Naive thymus-derived CD4-positive, alpha-beta T cell (primary cell): ENCODE measurements around the gene PIH1D2. TPM values are rescaled to one million over a fixed set of nuclear protein-coding genes. Genes with fewer than 3 reads are reported as not detected.
A peak's percentile ranks its signal among the peaks of the same experiment; 100 is the strongest.
"Not testable (repeated sequence)": the region's sequence is repeated elsewhere in the genome, so short reads cannot be mapped to it uniquely, and the experiment has no call there.

ENCODE experiments used
- ATAC-seq: fragments of 150-1000 bp; cut with Tn5 transposase; 2 replicates; pipeline ENCODE4 v1.10.0; 2021; ENCODE audit warnings: mild to moderate bottlenecking, moderate library complexity
- CTCF ChIA-PET: fragments of 350-600 bp; sonication (Branson Sonifier 250); formaldehyde crosslinking; loops from one replicate; lab custom pipeline; 2021; ENCODE audit warnings: antibody characterized with exemption; lab: Charles Lee
- POLR2A ChIA-PET: fragments of 350-600 bp; sonication (Branson Sonifier 250); formaldehyde crosslinking; loops from one replicate; lab custom pipeline; 2021; ENCODE audit warnings: antibody characterized with exemption, inconsistent platforms; lab: Charles Lee
- DNase-seq, 9 donors: peaks; one replicate each; pipeline versions ENCODE4 v3.0.0 to v3.0.0-alpha.2; 2020 to 2022; ENCODE audit warnings: mixed read lengths in 1 of 9
- H3K27ac ChIP-seq: one replicate; pipeline ENCODE4 v1.7.0; 2013; ENCODE audit warnings: mild to moderate bottlenecking, low read depth, low read length, moderate library complexity
- H3K27me3 ChIP-seq, 2 donors: one replicate each; pipeline ENCODE4 v1.7.0; 2013; ENCODE audit warnings: low read length in 2 of 2, mild to moderate bottlenecking in 2 of 2, moderate library complexity in 2 of 2; ENCODE audit not compliant: control insufficient read depth in 2 of 2, insufficient read depth in 2 of 2
- H3K36me3 ChIP-seq, 3 experiments: 1 replicate in 2 of 3; 2 replicates in 1 of 3; pipeline ENCODE4 v1.7.0; 2013; ENCODE audit warnings: low read length in 3 of 3, mild to moderate bottlenecking in 3 of 3, moderate library complexity in 1 of 3; ENCODE audit not compliant: insufficient read depth in 3 of 3, control insufficient read depth in 2 of 3
- H3K4me1 ChIP-seq, 2 donors: one replicate each; pipeline ENCODE4 v1.7.0; 2013; ENCODE audit warnings: low read length in 2 of 2, mild to moderate bottlenecking in 2 of 2, moderate library complexity in 1 of 2; ENCODE audit not compliant: control insufficient read depth in 2 of 2, insufficient read depth in 2 of 2
- H3K4me3 ChIP-seq: 2 replicates; pipeline ENCODE4 v1.7.0; 2013; ENCODE audit warnings: mild to moderate bottlenecking, low read length
- H3K9me3 ChIP-seq, 3 experiments: 1 replicate in 2 of 3; 2 replicates in 1 of 3; pipeline ENCODE4 v1.7.0; 2013; ENCODE audit warnings: low read length in 3 of 3; ENCODE audit not compliant: control insufficient read depth in 2 of 3
- H3K27ac Mint-ChIP-seq, 9 donors: one replicate each; pipeline ENCODE4 v1.8.0; 2020 to 2022; ENCODE audit warnings: mixed read lengths in 9 of 9, mild to moderate bottlenecking in 8 of 9, moderate library complexity in 5 of 9, inconsistent platforms in 2 of 9
- H3K27me3 Mint-ChIP-seq, 5 donors: one replicate each; pipeline ENCODE4 v1.8.0; 2021 to 2022; ENCODE audit warnings: mixed read lengths in 5 of 5, mild to moderate bottlenecking in 1 of 5
- H3K36me3 Mint-ChIP-seq, 5 donors: one replicate each; pipeline ENCODE4 v1.8.0; 2020 to 2022; ENCODE audit warnings: mixed read lengths in 5 of 5, mild to moderate bottlenecking in 3 of 5, inconsistent platforms in 1 of 5
- H3K4me1 Mint-ChIP-seq, 7 donors: one replicate each; pipeline ENCODE4 v1.8.0; 2020 to 2022; ENCODE audit warnings: mixed read lengths in 7 of 7, mild to moderate bottlenecking in 3 of 7, inconsistent platforms in 1 of 7
- H3K4me3 Mint-ChIP-seq, 10 donors: one replicate each; pipeline ENCODE4 v1.8.0; 2020 to 2022; ENCODE audit warnings: mild to moderate bottlenecking in 10 of 10, mixed read lengths in 10 of 10, moderate library complexity in 6 of 10, inconsistent platforms in 2 of 10
- H3K9me3 Mint-ChIP-seq, 11 donors: one replicate each; pipeline ENCODE4 v1.8.0; 2020 to 2022; ENCODE audit warnings: mixed read lengths in 11 of 11, mild to moderate bottlenecking in 4 of 11, inconsistent platforms in 1 of 11, moderate library complexity in 1 of 11
- intact Hi-C, 2 donors: fragments of 100-400 bp; cut with micrococcal nuclease; formaldehyde crosslinking; loops; one replicate each; pipeline ENCODE4 v1.15.1; 2023
- polyA plus RNA-seq, 2 donors: library from polyadenylated mRNA; unstranded; fragments of 300-500 nt; fragmentation: Illumina TruSeq; gene quantifications; one replicate each; pipeline ENCODE4 v1.2.3, GENCODE V29; 2021
- total RNA-seq, 6 experiments: library from RNA in 5 of 6; stranded (reverse) in 5 of 6; gene quantifications; 1 replicate in 5 of 6; 2 replicates in 1 of 6; pipeline ENCODE4 v1.2.3 and lab custom pipeline; 2021 to 2026

PIH1D2 gene
- total and polyA plus RNA-seq, 7 experiments from 2014 or later = 0.32 to 0.57 (median 0.44) TPM; not detected in 3

- CTCF ChIA-PET, H3K4me3 Mint-ChIP-seq, H3K27ac ChIP-seq, H3K9me3 ChIP-seq, H3K4me3 ChIP-seq, H3K27me3 Mint-ChIP-seq, H3K27ac Mint-ChIP-seq, intact Hi-C loops, H3K4me1 ChIP-seq, H3K9me3 Mint-ChIP-seq, ATAC-seq, DNase-seq, H3K27me3 ChIP-seq: not testable (repeated sequence)
- peaks cover 5 to 62% (median 8%) of the 10 kb centered on the region in 3 experiments for H3K36me3 ChIP-seq
- Mint-ChIP-seq H3K4me1 (peaks cover 0 to 17% (median 11%) of the 10 kb centered on the region in 7 donors), H3K36me3 (peaks cover 13 to 49% (median 35%) of the 10 kb centered on the region in 5 donors)
- POLR2A ChIA-PET = interaction anchor here (0.7 kb wide), 1 partner anchor 497 kb away, joined by 4 read pairs; no protein-coding TSS in a partner anchor
Observed at GRCh38 chr11:112095302-112095701, 21.5 kb upstream of the PIH1D2 start.

GRCh38 chr11:112087212-112087611 lies 13.4 kb upstream of the PIH1D2 start:
- Histone ChIP-seq H3K27me3 (no peaks in the 10 kb centered on the region), H3K4me1 (peaks cover 21 to 23% of the 10 kb centered on the region in 2 donors), H3K4me3 (peak overlapping the region; percentile 99), H3K36me3 (peaks cover 8 to 58% (median 13%) of the 10 kb centered on the region in 3 experiments), H3K9me3 (no peaks in the 10 kb centered on the region), H3K27ac (peak overlapping the region; percentile 76)
- POLR2A ChIA-PET = interaction anchor here (0.6 to 3.7 kb wide), 16 partner anchors 10 to 1227 kb away, joined by 3 to 25 read pairs (median 4); partner anchors contain the start of genes ALG9, CFAP68, DLAT and NKAPD1
- Mint-ChIP-seq H3K4me1 (peaks cover 45 to 69% (median 58%) of the 10 kb centered on the region in 7 donors), H3K9me3 (peaks cover 0 to 5% (median 0%) of the 10 kb centered on the region in 11 donors), H3K27ac (peak overlapping the region; percentile 92 to 99 (median 96)), H3K4me3 (peak overlapping the region; percentile 90 to 100 (median 98)), H3K27me3 (peaks cover 0 to 2% (median 0%) of the 10 kb centered on the region in 5 donors), H3K36me3 (peaks cover 21 to 61% (median 46%) of the 10 kb centered on the region in 5 donors)
- CTCF ChIA-PET = interaction anchor here (0.5 to 1.0 kb wide), 2 partner anchors 157 to 201 kb away, joined by 3 read pairs; no protein-coding TSS in a partner anchor
- intact Hi-C loops = loop anchor here (2.0 to 10.0 kb wide), 5 partner anchors 216 to 1685 kb away; partner anchors contain the start of genes ALG9 (in 2 of the 2), PPP2R1B (in 2 of the 2), SIK2 (in 2 of the 2) and ZW10 (in 1 of the 2)
- no peak for ATAC-seq
- DNase-seq = peak in 1 of 9 donors; percentile 23

- Mint-ChIP-seq H3K36me3 (peaks cover 20 to 61% (median 44%) of the 10 kb centered on the region in 5 donors), H3K9me3 (peaks cover 0 to 5% (median 0%) of the 10 kb centered on the region in 11 donors), H3K27ac (peak within 1 kb of the TSS; percentile 92 to 99 (median 96)), H3K27me3 (peaks cover 0 to 2% (median 0%) of the 10 kb centered on the region in 5 donors), H3K4me3 (peak within 1 kb of the TSS; percentile 90 to 100 (median 98)), H3K4me1 (peaks cover 44 to 69% (median 62%) of the 10 kb centered on the region in 7 donors)
- ChIA-PET POLR2A (interaction anchor here (0.6 to 3.7 kb wide), 16 partner anchors 9 to 1228 kb away, joined by 3 to 25 read pairs (median 4); partner anchors contain the start of genes ALG9, CFAP68, DLAT and NKAPD1), CTCF (interaction anchor here (0.5 to 1.0 kb wide), 2 partner anchors 157 to 202 kb away, joined by 3 read pairs; no protein-coding TSS in a partner anchor)
- no peaks in the 10 kb centered on the region for H3K9me3 ChIP-seq
- peak within 1 kb of the TSS; percentile 99 for H3K4me3 ChIP-seq
- peaks cover 21 to 23% of the 10 kb centered on the region in 2 donors for H3K4me1 ChIP-seq
- H3K36me3 ChIP-seq = peaks cover 6 to 57% (median 13%) of the 10 kb centered on the region in 3 experiments
- no peaks in the 10 kb centered on the region for H3K27me3 ChIP-seq
- ATAC-seq (peak; percentile 94), DNase-seq (peak; percentile 90 to 98 (median 97))
- intact Hi-C loops = loop anchor here (1.0 to 10.0 kb wide), 13 partner anchors 12 to 1686 kb away; partner anchors contain the start of genes ALG9 (in 2 of the 2), CFAP68 (in 2 of the 2), DLAT (in 2 of the 2) and FDXACB1 (in 2 of the 2)
- H3K27ac ChIP-seq = peak within 1 kb of the TSS; percentile 76
Observed at GRCh38 chr11:112086422-112087191, 12.8 kb upstream of the PIH1D2 start, which contains the start of the genes SDHD and TIMM8B. SDHD (plus strand) TSS chr11:112086873; CDS start chr11:112086908, 35 bp downstream. TIMM8B (minus strand) TSS chr11:112086756; CDS start chr11:112086723, 33 bp downstream.

- Mint-ChIP-seq H3K27ac (peak overlapping the region; percentile 92 to 99 (median 96)), H3K36me3 (peaks cover 14 to 57% (median 37%) of the 10 kb centered on the region in 5 donors), H3K9me3 (peaks cover 0 to 5% (median 0%) of the 10 kb centered on the region in 11 donors), H3K4me3 (peak overlapping the region; percentile 90 to 100 (median 98)), H3K4me1 (peaks cover 40 to 64% (median 58%) of the 10 kb centered on the region in 7 donors), H3K27me3 (peaks cover 0 to 2% (median 0%) of the 10 kb centered on the region in 5 donors)
- Histone ChIP-seq H3K27me3 (no peaks in the 10 kb centered on the region), H3K27ac (peak overlapping the region; percentile 76), H3K4me1 (peaks cover 21 to 23% of the 10 kb centered on the region in 2 donors), H3K4me3 (peak overlapping the region; percentile 99), H3K9me3 (no peaks in the 10 kb centered on the region), H3K36me3 (peaks cover 0 to 52% (median 8%) of the 10 kb centered on the region in 3 experiments)
- intact Hi-C loops = loop anchor here (1.0 to 10.0 kb wide), 13 partner anchors 12 to 1686 kb away; partner anchors contain the start of genes ALG9 (in 2 of the 2), CFAP68 (in 2 of the 2), DLAT (in 2 of the 2) and FDXACB1 (in 2 of the 2)
- peak; percentile 32 for ATAC-seq
- POLR2A ChIA-PET = interaction anchor here (0.9 to 3.7 kb wide), 12 partner anchors 8 to 1228 kb away, joined by 3 to 25 read pairs (median 5); partner anchors contain the start of genes CFAP68, DLAT, NKAPD1 and PIH1D2
- no peak for DNase-seq
- CTCF ChIA-PET = interaction anchor here (1.0 kb wide), 1 partner anchor 202 kb away, joined by 3 read pairs; no protein-coding TSS in a partner anchor
Observed at GRCh38 chr11:112085822-112086421, 12.1 kb upstream of the PIH1D2 start.

- DNase-seq (no peak), ATAC-seq (no peak)
- Histone ChIP-seq H3K4me1 (peaks cover 14% of the 10 kb centered on the region in 2 donors), H3K27me3 (no peaks in the 10 kb centered on the region), H3K27ac (no peak overlapping the region), H3K4me3 (no peak overlapping the region), H3K36me3 (peaks cover 6 to 61% (median 17%) of the 10 kb centered on the region in 3 experiments), H3K9me3 (no peaks in the 10 kb centered on the region)
- ChIA-PET CTCF (interaction anchor here (1.1 kb wide), 1 partner anchor 137 kb away, joined by 3 read pairs; no protein-coding TSS in a partner anchor), POLR2A (interaction anchor here (0.9 kb wide), 1 partner anchor 8 kb away, joined by 3 read pairs; no protein-coding TSS in a partner anchor)
- H3K4me3 Mint-ChIP-seq = no peak overlapping the region
- H3K4me1 Mint-ChIP-seq = peaks cover 18 to 46% (median 31%) of the 10 kb centered on the region in 7 donors
- peaks cover 0 to 5% (median 0%) of the 10 kb centered on the region in 11 donors for H3K9me3 Mint-ChIP-seq
- H3K36me3 Mint-ChIP-seq = peaks cover 12 to 44% (median 34%) of the 10 kb centered on the region in 5 donors
- H3K27ac Mint-ChIP-seq = peak overlapping the region in 3 of 9 donors; percentile 14 to 65 (median 30)
- H3K27me3 Mint-ChIP-seq = peaks cover 0 to 2% (median 0%) of the 10 kb centered on the region in 5 donors
- intact Hi-C loops = loop anchor here in 1 of 2 donors (10.0 kb wide), 1 partner anchor 318 kb away; the partner anchor contains the start of gene PPP2R1B
Observed at GRCh38 chr11:112082729-112083128, 8.9 kb upstream of the PIH1D2 start.
